ENCODE results near the gene CLDN7. TPM values are rescaled to one million over a fixed set of nuclear protein-coding genes. Genes with fewer than 3 reads are reported as not detected.

Gene CLDN7
- total RNA-seq, 4 donors from 2014 or later = 108 to 161 (median 144) TPM

GRCh38 chr17:7281953-7282751 lies 19.9 kb upstream of the CLDN7 start:
- Histone ChIP-seq H3K9me3 (no peaks in the 10 kb centered on the region), H3K4me3 (replicated peaks in 1 of 3) (peak overlapping the region in 2 of 3 donors; percentile 12 to 27), H3K36me3 (no peaks in the 10 kb centered on the region), H3K27ac (peak overlapping the region; percentile 75 to 84 (median 81)), H3K27me3 (no peaks in the 10 kb centered on the region), H3K4me1 (peaks cover 16 to 23% of the 10 kb centered on the region in 2 donors)
- WGBS, 2 donors = 5 to 8% methylated on average over 10 to 24 of the region's 43 CpGs
- intact Hi-C loops (cut with DNase I) = loop anchor here (2.0 kb wide), 1 partner anchor 15 kb away; no protein-coding TSS in a partner anchor
- TF ChIP-seq POLR2A (IDR thresholded peaks at IDR 0.05) = no peak
- no peak for TF ChIP-seq CTCF (IDR thresholded peaks at IDR 0.05)
- DNase-seq = peak; percentile 65 to 78

GRCh38 chr17:7281074-7281952 lies 19.0 kb upstream of the CLDN7 start, which contains the start of gene SLC2A4:
Gene SLC2A4, plus strand, starts transcription at chr17:7281718. Its CDS starts 217 bp downstream, at chr17:7281935.
- no peaks in the 10 kb centered on the region for H3K9me3 ChIP-seq
- TF ChIP-seq CTCF (IDR thresholded peaks at IDR 0.05) (no peak), POLR2A (IDR thresholded peaks at IDR 0.05) (no peak)
- H3K4me3 ChIP-seq (replicated peaks in 1 of 3) = peak within 1 kb of the TSS in 2 of 3 donors; percentile 12 to 27
- H3K27me3 ChIP-seq = no peaks in the 10 kb centered on the region
- H3K4me1 ChIP-seq = peaks cover 16 to 23% of the 10 kb centered on the region in 2 donors
- intact Hi-C loops (cut with DNase I) = loop anchor here (2.0 kb wide), 1 partner anchor 15 kb away; no protein-coding TSS in a partner anchor
- DNase-seq = peak; percentile 94 to 96
- WGBS, 2 donors = 0 to 1% methylated on average over 25 to 33 of the region's 71 CpGs
- no peaks in the 10 kb centered on the region for H3K36me3 ChIP-seq
- H3K27ac ChIP-seq = peak within 1 kb of the TSS; percentile 75 to 84 (median 81)

DNA sequence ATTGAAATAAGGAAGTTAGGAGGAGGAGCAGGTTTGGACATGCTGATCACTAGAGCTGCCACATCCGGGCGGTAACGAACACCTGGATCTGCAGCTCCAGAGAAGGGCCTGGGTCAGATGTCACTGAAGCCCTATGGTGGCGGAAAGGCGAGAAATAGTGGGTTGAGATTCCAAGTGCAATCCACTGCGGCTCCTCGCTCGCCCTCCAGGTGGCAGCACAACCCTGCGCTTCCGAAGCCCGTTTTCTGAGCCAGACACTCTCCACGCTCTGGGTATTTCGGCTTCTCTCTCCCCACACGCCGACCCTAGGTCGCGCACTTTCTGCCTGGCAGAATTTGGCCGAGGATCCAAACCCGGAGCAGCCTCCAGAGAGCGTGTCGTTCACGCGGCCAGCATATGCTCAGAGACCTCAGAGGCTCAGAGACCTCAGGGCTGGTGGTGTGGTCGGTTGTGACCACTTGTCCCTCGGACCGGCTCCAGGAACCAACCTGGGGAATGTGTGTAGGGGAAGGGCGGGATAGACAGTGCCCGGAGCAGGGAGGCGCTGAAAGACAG lies 18.3 kb upstream of the CLDN7 start:
- intact Hi-C loops (cut with DNase I) = loop anchor here (2.0 kb wide), 1 partner anchor 16 kb away; no protein-coding TSS in a partner anchor
- Histone ChIP-seq H3K27ac (peak overlapping the region; percentile 75 to 84 (median 81)), H3K4me3 (replicated peaks in 1 of 3) (peak overlapping the region in 1 of 3 donors; percentile 27), H3K36me3 (no peaks in the 10 kb centered on the region), H3K27me3 (no peaks in the 10 kb centered on the region), H3K4me1 (peaks cover 16 to 23% of the 10 kb centered on the region in 2 donors), H3K9me3 (no peaks in the 10 kb centered on the region)
- no peak for TF ChIP-seq POLR2A (IDR thresholded peaks at IDR 0.05)
- TF ChIP-seq CTCF (IDR thresholded peaks at IDR 0.05) = peak; percentile 73 to 99 (median 96)
- WGBS, 2 donors = 1 to 2% methylated on average over 14 to 29 of the region's 29 CpGs
- DNase-seq = peak; percentile 82 to 83

DNA sequence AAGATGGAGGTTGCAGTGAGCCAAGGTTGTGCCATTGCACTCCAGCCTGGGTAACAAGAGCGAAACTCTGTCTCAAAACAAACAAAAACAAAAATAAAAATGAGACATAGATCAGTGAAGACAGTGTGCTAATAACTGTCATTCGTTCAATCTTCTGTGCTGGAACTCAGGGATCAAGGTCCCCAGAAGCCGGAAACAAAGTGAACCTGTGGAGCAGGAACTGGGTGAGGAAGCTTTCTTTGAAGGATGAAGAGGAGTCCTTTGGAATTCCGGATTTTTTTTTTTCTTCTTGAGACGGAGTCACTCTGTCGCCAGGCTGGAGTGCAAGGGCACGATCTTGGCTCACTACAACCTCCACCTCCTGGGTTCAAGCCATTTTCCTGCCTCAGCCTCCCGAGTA lies 17.2 kb upstream of the CLDN7 start:
- Histone ChIP-seq H3K36me3 (no peaks in the 10 kb centered on the region), H3K27ac (no peak overlapping the region), H3K9me3 (no peaks in the 10 kb centered on the region), H3K27me3 (no peaks in the 10 kb centered on the region), H3K4me1 (peaks cover 16 to 23% of the 10 kb centered on the region in 2 donors), H3K4me3 (replicated peaks in 1 of 3) (no peak overlapping the region)
- 87 to 89% methylated on average over 8 of the region's 8 CpGs for WGBS, 2 donors
- intact Hi-C loops (cut with DNase I) = no loop called here
- no peak for DNase-seq
- TF ChIP-seq POLR2A (IDR thresholded peaks at IDR 0.05) = no peak
- no peak for TF ChIP-seq CTCF (IDR thresholded peaks at IDR 0.05)

Data from thyroid gland (tissue), 4 donors.